SK-N-SH treated with all-trans-retinoic acid at 6 μM for 48 hours (cell line): ENCODE measurements around the gene PRX.

Source experiments
- ARNTL ChIP-seq: fragments of 450-650 bp; formaldehyde crosslinking; IDR thresholded peaks from 2 replicates; pipeline ENCODE4 v1.5.0; 2020; ENCODE audit warnings: low read depth, mild to moderate bottlenecking, moderate library complexity, borderline replicate concordance
- CSDC2 ChIP-seq: fragments of 250-450 bp; sonication (Bioruptor Pico); IDR thresholded peaks from 2 replicates; pipeline ENCODE4 v1.5.0; 2020; ENCODE audit warnings: mild to moderate bottlenecking, moderate library complexity
- ESRRG ChIP-seq: fragments of 250-450 bp; sonication (Bioruptor Pico); IDR thresholded peaks from 2 replicates; pipeline ENCODE4 v1.6.1; 2021; ENCODE audit warnings: mild to moderate bottlenecking
- PATZ1 ChIP-seq: fragments of 250-450 bp; sonication (Bioruptor Pico); IDR thresholded peaks from 2 replicates; pipeline ENCODE4 v1.8.0; 2020; ENCODE audit warnings: mild to moderate bottlenecking, moderate library complexity, borderline replicate concordance
- RARB ChIP-seq: fragments of 250-450 bp; sonication (Bioruptor Pico); IDR thresholded peaks from 2 replicates; pipeline ENCODE4 v1.8.0; 2021; ENCODE audit warnings: mild to moderate bottlenecking, moderate library complexity
- SNAI2 ChIP-seq: fragments of 250-450 bp; sonication (Bioruptor Pico); IDR thresholded peaks from 2 replicates; pipeline ENCODE4 v1.5.0; 2020; ENCODE audit warnings: mild to moderate bottlenecking, moderate library complexity
- ZC3H10 ChIP-seq: fragments of 250-450 bp; sonication (Bioruptor Pico); IDR thresholded peaks from 2 replicates; pipeline ENCODE4 v1.5.1; 2021; ENCODE audit warnings: mild to moderate bottlenecking, moderate library complexity
- ZNF70 ChIP-seq: fragments of 450-650 bp; formaldehyde crosslinking; IDR thresholded peaks from 2 replicates; pipeline ENCODE4 v1.5.0; 2020; ENCODE audit warnings: mild to moderate bottlenecking, moderate library complexity

GRCh38 chr19:40378509-40378908 is 34.7 kb downstream of the PRX start:
- no peak for TF ChIP-seq ZNF70 (CRISPR knock-in tag)
- no peak for TF ChIP-seq ESRRG (CRISPR knock-in tag)
- no peak for TF ChIP-seq CSDC2
- TF ChIP-seq RARB (CRISPR knock-in tag) = no peak
- no peak for TF ChIP-seq PATZ1 (CRISPR knock-in tag)
- TF ChIP-seq ZC3H10 (CRISPR knock-in tag) = no peak
- TF ChIP-seq SNAI2 (CRISPR knock-in tag) = no peak
- TF ChIP-seq ARNTL (CRISPR knock-in tag) = no peak
